Measurements from ENCODE around the gene CTIF. TPM values are rescaled to one million over a fixed set of nuclear protein-coding genes. Genes with fewer than 3 reads are reported as not detected.

CTIF gene
- total RNA-seq, 1 experiment from 2014 or later: 5.8 TPM

GRCh38 chr18:48672671-48673340, 134.0 kb downstream of the CTIF start:
- ATAC-seq (no peak), DNase-seq (no peak)
- H3K9me2 ChIP-seq (replicated peaks; ENCODE audit: low read length): no peaks in the 10 kb centered on the region
- no peak overlapping the region for H3K4me3 ChIP-seq (ENCODE audit: low read length)
- no peaks in the 10 kb centered on the region for H4K20me1 ChIP-seq (ENCODE audit: low read length)
- no peak overlapping the region for H3K27ac ChIP-seq (ENCODE audit: low read length)
- no peak overlapping the region for H2AFZ ChIP-seq (ENCODE audit: low read length)
- no peaks in the 10 kb centered on the region; the same call in 1 of the 2 replicates for H3K36me3 ChIP-seq (ENCODE audit: low read depth, low read length)
- no peak overlapping the region for H3K4me2 ChIP-seq (ENCODE audit: low read length)
- no peak overlapping the region for H3K9ac ChIP-seq (ENCODE audit: low read length)
- no peaks in the 10 kb centered on the region for H3K79me2 ChIP-seq (ENCODE audit: low read length)
- TF ChIP-seq EZH2 (IDR thresholded peaks at IDR 0.05; ENCODE audit: low read length, unreplicated experiment) (no peak), CTCF (conservative IDR thresholded peaks at IDR 0.05; ENCODE audit: low read depth, low read length) (no peak), EZH2phosphoT487 (IDR thresholded peaks at IDR 0.05; ENCODE audit: borderline replicate concordance, low read length) (no peak)
- H3F3A ChIP-seq (ENCODE audit: low read length, unreplicated experiment): no peaks in the 10 kb centered on the region
- CTCF ChIA-PET: no interaction called here
- H3K4me1 ChIP-seq (ENCODE audit: insufficient read depth, low read length): no peaks in the 10 kb centered on the region
- intact Hi-C loops (cut with micrococcal nuclease): loop anchor here (10.0 kb wide), 2 partner anchors 562 to 742 kb away; no protein-coding TSS in a partner anchor
- no peaks in the 10 kb centered on the region for H3K9me3 ChIP-seq (ENCODE audit: low read length)
- BruUV-seq (replicated peaks): no TSS peak
- POLR2A ChIA-PET (ENCODE audit: unreplicated experiment): no interaction called here
- H3K27me3 ChIP-seq (ENCODE audit: low read length): no peaks in the 10 kb centered on the region

- DNase-seq (no peak), ATAC-seq (no peak)
- H3K27ac ChIP-seq (ENCODE audit: low read length): no peak overlapping the region
- no peaks in the 10 kb centered on the region for H3K79me2 ChIP-seq (ENCODE audit: low read length)
- H3K4me3 ChIP-seq (ENCODE audit: low read length): no peak overlapping the region
- H3K4me1 ChIP-seq (ENCODE audit: insufficient read depth, low read length): no peaks in the 10 kb centered on the region
- no peak overlapping the region for H3K4me2 ChIP-seq (ENCODE audit: low read length)
- no TSS peak for BruUV-seq (replicated peaks)
- no peaks in the 10 kb centered on the region for H3K9me3 ChIP-seq (ENCODE audit: low read length)
- no peaks in the 10 kb centered on the region for H3F3A ChIP-seq (ENCODE audit: low read length, unreplicated experiment)
- POLR2A ChIA-PET (ENCODE audit: unreplicated experiment): no interaction called here
- H4K20me1 ChIP-seq (ENCODE audit: low read length): no peaks in the 10 kb centered on the region
- no peak overlapping the region for H3K9ac ChIP-seq (ENCODE audit: low read length)
- TF ChIP-seq EZH2 (IDR thresholded peaks at IDR 0.05; ENCODE audit: low read length, unreplicated experiment) (no peak), CTCF (conservative IDR thresholded peaks at IDR 0.05; ENCODE audit: low read depth, low read length) (no peak), EZH2phosphoT487 (IDR thresholded peaks at IDR 0.05; ENCODE audit: borderline replicate concordance, low read length) (no peak)
- H3K36me3 ChIP-seq (ENCODE audit: low read depth, low read length): no peaks in the 10 kb centered on the region; the same call in 1 of the 2 replicates
- no peak overlapping the region for H2AFZ ChIP-seq (ENCODE audit: low read length)
- H3K9me2 ChIP-seq (replicated peaks; ENCODE audit: low read length): no peaks in the 10 kb centered on the region
- intact Hi-C loops (cut with micrococcal nuclease): loop anchor here (10.0 kb wide), 2 partner anchors 561 to 741 kb away; no protein-coding TSS in a partner anchor
- H3K27me3 ChIP-seq (ENCODE audit: low read length): no peaks in the 10 kb centered on the region
- CTCF ChIA-PET: no interaction called here
These were observed 134.6 kb downstream of the CTIF start for GRCh38 chr18:48673456-48673852.
